HG03432 (cell line): ENCODE measurements around the gene EXOC3L4.
"Not testable (repeated sequence)": the region's sequence is repeated elsewhere in the genome, so short reads cannot be mapped to it uniquely, and the experiment has no call there.

ENCODE experiments used
- ATAC-seq: cut with Tn5 transposase; IDR thresholded peaks from one replicate; pipeline ENCODE4 v1.9.1; 2021; ENCODE audit warnings: mild to moderate bottlenecking, moderate library complexity; ENCODE audit not compliant: unreplicated experiment

EXOC3L4 gene

DNA sequence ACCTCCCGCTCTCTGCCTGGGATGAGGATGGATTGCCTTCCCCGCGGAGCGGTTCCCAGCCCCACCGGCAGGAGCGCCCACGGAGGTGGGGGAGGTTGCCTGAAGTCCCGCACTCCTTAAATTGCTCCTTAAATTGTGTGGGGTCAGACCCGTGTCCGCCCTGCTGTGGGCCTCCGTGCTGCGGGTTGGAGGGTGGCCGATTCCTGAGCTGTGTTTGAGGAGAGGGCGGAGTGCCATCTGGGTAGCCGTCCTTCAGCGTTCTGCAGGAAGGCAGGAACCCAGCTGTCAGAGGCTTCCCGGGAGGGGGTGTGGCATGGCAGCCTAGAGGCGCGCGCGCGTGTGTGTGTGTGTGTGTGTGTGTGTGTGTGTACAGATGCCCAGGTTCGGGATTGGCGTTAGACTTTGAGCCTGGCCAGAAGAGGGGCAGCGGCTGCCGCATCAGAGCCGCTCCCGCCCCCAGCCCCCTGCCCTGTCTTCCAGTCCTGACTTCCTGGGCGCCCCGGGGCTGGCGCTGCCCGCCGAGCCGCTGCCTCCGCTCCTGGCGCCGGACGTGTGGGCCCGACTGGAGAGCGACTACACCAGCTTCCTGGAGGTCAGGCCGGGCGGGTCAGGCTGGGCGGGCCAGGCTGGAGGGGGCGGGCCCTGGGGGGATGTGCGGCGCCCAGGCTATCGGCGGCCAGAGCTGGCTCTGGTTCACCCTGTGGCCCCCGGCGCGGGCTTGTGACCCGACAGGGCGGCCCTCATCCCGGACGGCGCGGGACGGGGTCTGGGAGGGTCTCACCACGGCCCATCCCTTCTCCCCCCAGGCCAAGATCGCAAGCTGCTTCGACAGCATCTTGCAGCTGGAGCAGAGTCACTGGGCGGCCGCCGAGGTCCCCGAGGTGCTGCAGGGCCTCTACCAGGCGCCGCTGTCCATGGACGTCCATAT, 9.2 kb downstream of the EXOC3L4 start:
- ATAC-seq, result no peak

DNA sequence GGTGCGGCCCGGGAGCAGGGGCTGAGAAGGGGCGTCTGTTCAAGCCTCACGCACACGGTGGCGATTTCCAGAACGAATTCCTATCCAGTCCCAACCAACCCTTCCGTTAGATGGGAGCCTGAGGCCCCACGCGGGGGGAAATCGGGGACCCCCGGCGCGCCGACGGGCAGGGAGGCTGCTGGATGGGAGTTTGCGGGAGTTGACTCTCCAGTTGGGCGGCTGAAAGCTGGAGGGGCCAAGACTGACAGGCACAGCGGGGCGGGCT, 9.8 kb downstream of the EXOC3L4 start:
- no peak for ATAC-seq

DNA sequence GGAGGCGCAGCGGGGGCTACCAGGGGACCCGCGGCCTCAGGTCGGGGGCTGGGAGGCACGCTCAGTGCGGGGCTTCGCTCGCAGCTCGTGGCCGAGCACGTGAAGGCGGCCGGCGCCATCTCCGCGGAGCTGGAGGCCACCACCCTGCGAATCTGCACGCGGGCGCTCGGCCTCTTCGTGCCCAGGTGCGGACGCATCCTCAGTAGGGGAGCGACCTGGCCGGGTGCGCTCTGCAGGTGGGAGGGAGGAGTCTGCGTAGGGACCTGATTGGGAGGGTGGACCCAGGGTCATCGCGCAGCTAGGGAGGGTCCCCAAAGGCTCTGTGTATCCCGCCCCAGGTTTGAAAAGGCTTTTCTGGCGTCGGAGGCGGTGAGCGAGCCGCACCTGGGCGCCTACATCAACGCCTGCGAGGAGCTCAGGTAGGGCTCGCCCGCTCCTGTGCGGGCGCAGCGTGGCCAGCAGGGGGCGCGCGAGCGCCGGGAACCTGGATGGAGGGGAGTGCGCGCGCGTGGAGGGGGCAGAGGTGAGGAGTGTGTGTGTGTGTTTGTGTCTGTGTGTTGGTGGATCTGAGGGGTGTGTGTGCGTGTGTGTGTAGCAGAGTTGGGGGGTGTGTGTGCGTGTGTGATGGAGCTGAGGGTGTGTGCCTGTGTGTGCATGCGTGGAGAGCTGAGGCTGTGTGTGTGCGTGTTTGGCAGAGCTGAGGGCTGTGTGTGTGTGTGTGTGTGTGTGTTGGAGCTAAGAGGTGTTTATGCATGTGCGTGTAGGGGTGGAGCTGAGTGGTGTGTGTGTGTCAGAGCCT, 10.3 kb downstream of the EXOC3L4 start:
- ATAC-seq, result no peak

GRCh38 chr14:103105580-103106150, 11.1 kb downstream of the EXOC3L4 start:
- no peak for ATAC-seq

DNA sequence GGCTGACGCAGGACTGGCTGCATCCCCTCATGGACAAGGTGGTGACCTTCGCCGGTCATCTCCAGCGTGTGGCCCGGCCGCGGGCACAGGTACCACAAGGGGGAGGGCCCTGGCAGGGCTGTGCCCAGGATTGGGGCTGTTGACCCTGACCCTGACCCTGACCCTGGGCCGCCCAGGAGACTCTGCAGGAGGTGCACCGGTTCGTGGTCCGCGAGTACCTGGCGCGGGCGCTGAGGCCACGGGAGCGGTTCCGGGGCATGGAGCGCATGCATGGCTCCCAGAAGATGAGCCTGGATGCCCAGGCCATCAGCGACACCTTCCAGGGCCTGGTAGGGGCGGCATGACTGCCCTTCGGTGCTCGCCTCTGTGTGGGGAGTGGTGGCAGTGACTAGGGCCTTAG, 12.9 kb downstream of the EXOC3L4 start:
- no peak for ATAC-seq

- ATAC-seq, result no peak
Observed at GRCh38 chr14:103107941-103108748, 13.6 kb downstream of the EXOC3L4 start.

GRCh38 chr14:103108749-103109207, 14.3 kb downstream of the EXOC3L4 start:
- peak; percentile 32 for ATAC-seq

GRCh38 chr14:103109535-103110441, 15.3 kb downstream of the EXOC3L4 start:
- ATAC-seq, result no peak

GRCh38 chr14:103110681-103111231, 16.2 kb downstream of the EXOC3L4 start:
- ATAC-seq, result no peak

GRCh38 chr14:103111232-103111868, 16.8 kb downstream of the EXOC3L4 start:
- ATAC-seq, result no peak

DNA sequence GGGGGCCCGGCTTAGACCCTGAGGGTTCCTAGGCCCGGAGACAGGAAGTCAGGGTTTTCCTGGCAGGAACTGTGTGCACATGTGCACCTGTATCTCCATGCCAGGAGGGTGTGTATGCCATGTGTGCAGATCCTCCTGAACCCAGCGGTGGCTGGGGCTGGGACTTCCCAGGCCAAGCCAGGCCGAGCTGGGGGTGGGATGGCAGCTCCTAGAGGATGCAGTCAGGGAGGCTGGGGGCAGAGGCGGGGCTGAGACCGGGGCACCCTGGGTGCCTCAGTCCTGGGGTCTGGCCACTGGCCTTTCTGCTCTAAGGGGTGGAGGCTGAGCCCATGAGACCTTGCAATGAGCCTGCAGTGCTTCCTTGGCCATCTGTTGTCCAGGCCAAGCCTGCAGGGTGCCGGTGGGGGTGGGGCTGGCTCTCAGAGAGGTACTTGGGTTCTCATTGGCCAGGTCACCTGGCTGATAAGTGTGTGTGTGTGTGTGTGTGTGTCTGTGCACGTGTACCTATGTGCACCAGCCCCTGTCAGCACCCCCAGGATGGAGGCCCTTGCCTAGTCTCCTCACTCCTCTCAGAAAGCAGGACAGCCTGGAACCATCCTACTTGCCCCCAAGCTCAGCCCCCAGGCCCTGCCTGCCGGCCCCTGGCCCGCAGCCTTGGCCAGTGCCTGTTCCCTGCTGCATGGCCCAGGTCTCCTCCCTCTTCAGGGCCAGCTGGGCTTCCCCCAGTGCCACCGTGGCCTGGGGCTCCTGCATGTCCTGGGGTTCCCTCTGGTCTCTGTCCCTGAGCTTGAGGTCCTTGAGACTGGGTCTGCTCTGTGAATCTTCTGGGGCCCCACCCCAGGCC, 18.1 kb downstream of the EXOC3L4 start:
- no peak for ATAC-seq

GRCh38 chr14:103113303-103113702, 18.8 kb downstream of the EXOC3L4 start:
- no peak for ATAC-seq

- ATAC-seq, result no peak
Observed at GRCh38 chr14:103113774-103114173, 19.2 kb downstream of the EXOC3L4 start.

GRCh38 chr14:103115086-103115679, 20.7 kb downstream of the EXOC3L4 start:
- not testable (repeated sequence) for ATAC-seq

DNA sequence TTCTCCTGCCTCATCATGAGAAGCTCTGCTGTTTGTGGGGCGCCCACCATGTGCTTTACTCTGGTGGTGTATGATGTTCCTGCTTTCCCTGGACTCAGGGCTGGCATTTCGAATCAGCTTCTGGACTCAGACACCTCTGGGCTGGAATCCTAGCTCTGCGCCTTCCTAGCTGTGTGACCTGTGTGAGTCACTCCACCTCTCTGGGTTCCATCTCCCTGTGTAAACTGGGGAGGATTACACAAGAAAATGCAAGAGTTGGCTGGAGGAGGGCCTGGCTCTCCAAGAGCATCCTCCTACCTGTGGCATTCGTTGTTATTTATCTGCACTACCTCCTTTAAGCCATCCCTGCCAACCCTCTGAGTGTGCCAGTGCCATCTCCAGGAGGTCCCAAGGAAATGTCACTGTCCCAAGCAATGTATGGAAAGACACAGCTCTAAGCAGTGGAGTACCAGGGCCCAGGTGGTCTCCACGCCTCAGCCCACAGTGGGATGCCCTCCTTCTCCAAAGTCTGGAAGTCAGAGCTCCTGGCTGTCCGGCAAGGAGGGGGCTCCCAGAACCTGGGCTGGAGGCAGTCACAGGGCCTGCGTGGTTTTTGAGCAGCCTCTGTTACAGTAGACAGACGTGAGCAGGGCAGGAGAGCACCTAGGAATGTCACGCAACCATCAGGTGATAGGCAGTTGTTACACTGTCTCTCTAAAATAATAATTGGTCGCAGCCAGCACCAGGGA, 21.5 kb downstream of the EXOC3L4 start:
- no peak for ATAC-seq

DNA sequence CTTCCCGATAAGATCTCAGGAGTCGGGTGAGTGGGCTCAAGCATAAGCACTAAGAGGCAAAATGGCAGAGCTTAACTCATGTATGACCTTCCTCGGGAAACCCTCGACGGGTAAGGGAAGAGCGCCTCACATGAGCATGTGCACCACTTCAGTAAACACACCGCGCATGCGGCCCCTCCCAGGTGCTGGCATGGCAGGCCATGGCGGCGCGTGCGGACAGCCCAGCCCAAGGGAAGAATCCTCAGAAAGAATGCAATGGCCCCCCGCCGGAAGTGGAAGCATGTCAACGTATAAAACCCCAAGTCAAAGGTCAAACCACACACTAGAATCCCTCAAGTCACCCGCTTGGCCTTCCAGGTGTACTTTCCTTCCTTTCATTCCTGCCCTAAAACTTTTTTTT, 22.1 kb downstream of the EXOC3L4 start:
- no peak for ATAC-seq

GRCh38 chr14:103117499-103117898, 23.0 kb downstream of the EXOC3L4 start:
- ATAC-seq, result not testable (repeated sequence)
